MM.1S (cell line): ENCODE measurements around the gene RPL19.

ENCODE experiments used
- DNase-seq: peaks from one replicate; pipeline ENCODE4 v3.0.0-alpha.2; 2015
- H2AFZ ChIP-seq: fragments of 300-600 bp; sonication (generic); 2 replicates; pipeline ENCODE4 v1.6.0; 2016; ENCODE audit warnings: antibody characterized with exemption, low read length
- H3F3A ChIP-seq: fragments of 300-600 bp; sonication (generic); 2 replicates; pipeline ENCODE4 v1.6.1; 2016; ENCODE audit warnings: mild to moderate bottlenecking, antibody characterized with exemption, low read length, moderate library complexity, mixed read lengths; ENCODE audit not compliant: insufficient read depth
- H3K27ac ChIP-seq: fragments of 300-600 bp; sonication (generic); 2 replicates; pipeline ENCODE4 v1.5.1; 2016; ENCODE audit warnings: mild to moderate bottlenecking, low read length
- H3K27me3 ChIP-seq: fragments of 300-600 bp; sonication (generic); replicated peaks from 2 replicates; pipeline ENCODE4 v1.6.0; 2016; ENCODE audit warnings: low read length; ENCODE audit not compliant: insufficient read depth
- H3K36me3 ChIP-seq: fragments of 300-600 bp; sonication (generic); replicated peaks from 2 replicates; pipeline ENCODE4 v1.6.1; 2016; ENCODE audit warnings: mild to moderate bottlenecking, low read length, mixed read lengths; ENCODE audit not compliant: insufficient read depth
- H3K4me1 ChIP-seq: fragments of 300-600 bp; sonication (generic); 2 replicates; pipeline ENCODE4 v1.6.1; 2016; ENCODE audit warnings: low read length, mixed read lengths
- H3K4me2 ChIP-seq: fragments of 300-600 bp; sonication (generic); 2 replicates; pipeline ENCODE4 v1.6.0; 2016; ENCODE audit warnings: low read depth, low read length
- H3K4me3 ChIP-seq: fragments of 300-600 bp; sonication (generic); 2 replicates; pipeline ENCODE4 v1.5.1; 2016; ENCODE audit warnings: low read length, mixed read lengths
- H3K79me2 ChIP-seq: fragments of 300-600 bp; sonication (generic); 2 replicates; pipeline ENCODE4 v1.6.1; 2016; ENCODE audit warnings: mixed run types, low read length, mixed read lengths
- H3K9ac ChIP-seq: fragments of 300-600 bp; sonication (generic); 2 replicates; pipeline ENCODE4 v1.6.1; 2016; ENCODE audit warnings: low read length, mixed read lengths
- H3K9me2 ChIP-seq: fragments of 300-600 bp; sonication (generic); replicated peaks from 2 replicates; pipeline ENCODE4 v1.6.1; 2016; ENCODE audit warnings: mild to moderate bottlenecking, low read length, mixed read lengths; ENCODE audit not compliant: insufficient read depth
- H3K9me3 ChIP-seq: fragments of 300-600 bp; sonication (generic); replicated peaks from 2 replicates; pipeline ENCODE4 v1.6.1; 2016; ENCODE audit warnings: mild to moderate bottlenecking, low read length, mixed read lengths; ENCODE audit not compliant: insufficient read depth
- H4K20me1 ChIP-seq: fragments of 300-600 bp; sonication (generic); 2 replicates; pipeline ENCODE4 v1.6.1; 2016; ENCODE audit warnings: mild to moderate bottlenecking, low read length, moderate library complexity, mixed read lengths; ENCODE audit not compliant: insufficient read depth
- CTCF ChIP-seq: fragments of 300-600 bp; sonication (generic); IDR thresholded peaks from 2 replicates; pipeline ENCODE4 v1.5.1; 2016; ENCODE audit warnings: antibody characterized with exemption, low read length, mixed read lengths
- EZH2 ChIP-seq: fragments of 300-600 bp; sonication (generic); optimal IDR thresholded peaks from 2 replicates; pipeline ENCODE3; 2017; ENCODE audit warnings: low read depth, mild to moderate bottlenecking, antibody characterized with exemption, low read length, mixed read lengths
- EZH2phosphoT487 ChIP-seq: fragments of 300-600 bp; sonication (generic); IDR thresholded peaks from 2 replicates; pipeline ENCODE4 v1.6.1; 2018; ENCODE audit warnings: antibody characterized with exemption, low read length

RPL19 gene

GRCh38 chr17:39208893-39209292, 8.8 kb downstream of the RPL19 start:
- Histone ChIP-seq H3K9me3 (no peaks in the 10 kb centered on the region), H3K27me3 (no peaks in the 10 kb centered on the region; the same call in 1 of the 2 replicates), H3K36me3 (0 out of 2 replicates have a peak, but pooled peaks cover 2% of the 10 kb centered on the region), H3K9me2 (no peaks in the 10 kb centered on the region), H3K4me1 (peaks cover 17% of the 10 kb centered on the region), H3K27ac (no peak overlapping the region), H3K4me2 (peak overlapping the region; percentile 76; the same call in 1 of the 2 replicates), H3K9ac (no peak overlapping the region), H3F3A (peaks cover 25% of the 10 kb centered on the region), H3K79me2 (no peaks in the 10 kb centered on the region), H2AFZ (peak overlapping the region; percentile 85), H4K20me1 (peaks cover 8% of the 10 kb centered on the region; the same call in 1 of the 2 replicates), H3K4me3 (no peak overlapping the region)
- peak; percentile 91 for DNase-seq
- no peak for TF ChIP-seq EZH2phosphoT487
- TF ChIP-seq CTCF = no peak
- TF ChIP-seq EZH2 = no peak

- Histone ChIP-seq H3K4me2 (peak overlapping the region; percentile 76), H3K9me2 (no peaks in the 10 kb centered on the region), H3F3A (peaks cover 18% of the 10 kb centered on the region), H3K4me3 (peak overlapping the region; percentile 32), H3K36me3 (no peaks in the 10 kb centered on the region), H3K4me1 (peaks cover 17% of the 10 kb centered on the region), H2AFZ (peak overlapping the region; percentile 85), H3K79me2 (no peaks in the 10 kb centered on the region), H3K9ac (peak overlapping the region; percentile 28; the same call in 1 of the 2 replicates), H3K9me3 (no peaks in the 10 kb centered on the region), H4K20me1 (0 out of 2 replicates have a peak, but pooled peaks cover 2% of the 10 kb centered on the region), H3K27ac (no peak overlapping the region), H3K27me3 (no peaks in the 10 kb centered on the region; the same call in 1 of the 2 replicates)
- DNase-seq = no peak
- TF ChIP-seq EZH2phosphoT487 (no peak), CTCF (no peak), EZH2 (no peak)
These were observed 9.4 kb downstream of the RPL19 start for GRCh38 chr17:39209317-39210092.

DNA sequence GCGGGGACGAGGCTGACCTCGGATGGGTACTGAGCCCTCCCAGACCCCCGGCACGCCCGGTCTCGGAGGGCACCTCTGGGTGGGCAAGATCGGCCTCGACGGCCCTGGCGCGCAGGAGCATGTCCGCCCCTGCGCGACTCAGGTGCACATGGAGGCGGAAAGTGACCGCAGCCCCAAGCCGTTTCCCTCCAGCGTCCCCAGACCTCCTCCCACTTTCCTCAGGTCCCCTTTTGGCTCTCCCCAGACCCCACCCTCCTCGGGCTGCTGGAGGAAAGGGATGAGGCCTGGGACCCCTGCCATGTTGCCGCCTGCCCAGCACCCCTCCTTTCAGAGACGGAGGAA, 10.0 kb downstream of the RPL19 start:
- no peak overlapping the region for H3K27ac ChIP-seq
- peaks cover 13% of the 10 kb centered on the region for H3F3A ChIP-seq
- H3K79me2 ChIP-seq = no peaks in the 10 kb centered on the region
- no peaks in the 10 kb centered on the region for H3K36me3 ChIP-seq
- DNase-seq = no peak
- no peaks in the 10 kb centered on the region for H3K9me2 ChIP-seq
- no peak for TF ChIP-seq CTCF
- TF ChIP-seq EZH2 = no peak
- no peak for TF ChIP-seq EZH2phosphoT487
- H3K9ac ChIP-seq = no peak overlapping the region
- H3K4me3 ChIP-seq = peak overlapping the region; percentile 32; the same call in 1 of the 2 replicates
- peaks cover 17% of the 10 kb centered on the region for H3K4me1 ChIP-seq
- no peaks in the 10 kb centered on the region for H4K20me1 ChIP-seq
- peak overlapping the region; percentile 85 for H2AFZ ChIP-seq
- peaks cover under 1% of the 10 kb centered on the region; the same call in 1 of the 2 replicates for H3K27me3 ChIP-seq
- peak overlapping the region; percentile 76 for H3K4me2 ChIP-seq
- no peaks in the 10 kb centered on the region for H3K9me3 ChIP-seq
